Measurements from ENCODE around the gene ZDHHC14. TPM values are rescaled to one million over a fixed set of nuclear protein-coding genes. Genes with fewer than 3 reads are reported as not detected.

The ZDHHC14 gene
- total and polyA plus RNA-seq, 2 of the 8 experiments (the other 6 are each of a cell fraction or from before 2014, with no cell fraction given): 2.9 to 5.3 TPM

GRCh38 chr6:157538168-157538567 lies 157.2 kb downstream of the ZDHHC14 start (continued):
- TF ChIP-seq ATF2 (IDR thresholded peaks at IDR 0.05; ENCODE audit: low read length): no peak
- no peak for TF ChIP-seq BCL11A (IDR thresholded peaks at IDR 0.05; ENCODE audit: low read depth in 2 of 2, low read length in 2 of 2)
- TF ChIP-seq SP4 (IDR thresholded peaks at IDR 0.05; ENCODE audit: low read length): no peak
- no peak for TF ChIP-seq SIN3A (conservative IDR thresholded peaks at IDR 0.05 in 1 of 2, IDR thresholded peaks at IDR 0.05 in 1 of 2; ENCODE audit: low read depth in 1 of 2, low read length in 2 of 2)
- TF ChIP-seq NRF1 (IDR thresholded peaks at IDR 0.05; ENCODE audit: low read depth, low read length): no peak
- TF ChIP-seq GTF2F1 (IDR thresholded peaks at IDR 0.05; ENCODE audit: borderline replicate concordance, low read depth, low read length): no peak
- no peak for TF ChIP-seq CHD2 (IDR thresholded peaks at IDR 0.05; ENCODE audit: low read length)
- TF ChIP-seq JUND (IDR thresholded peaks at IDR 0.05; ENCODE audit: low read length): no peak
- no peak for TF ChIP-seq POLR2AphosphoS5 (IDR thresholded peaks at IDR 0.05; ENCODE audit: low read depth, low read length)
- no peak for TF ChIP-seq RAD21 (IDR thresholded peaks at IDR 0.05 in 1 of 2, conservative IDR thresholded peaks at IDR 0.05 in 1 of 2; ENCODE audit: low read depth in 2 of 2, low read length in 2 of 2)
- TF ChIP-seq JUN (IDR thresholded peaks at IDR 0.05; ENCODE audit: low read depth, low read length): no peak
